SK-N-SH (cell line): ENCODE measurements around the gene PCNX4. TPM values are rescaled to one million over a fixed set of nuclear protein-coding genes. Genes with fewer than 3 reads are reported as not detected.

Experiments used
- CTCF ChIA-PET: fragments of 300-600, 350-600 bp; formaldehyde crosslinking; extraction: SDS; loops from one replicate; lab custom pipeline; 2021; lab: Yijun Ruan, JAX
- POLR2A ChIA-PET: fragments of 350-600 bp; sonication (Branson Sonifier 250); formaldehyde crosslinking; extraction: SDS; loops from one replicate; lab custom pipeline; 2020; ENCODE audit warnings: antibody characterized with exemption, inconsistent platforms; lab: Yijun Ruan, JAX
- DNase-seq: peaks from one replicate; pipeline ENCODE4 v3.0.0; 2012
- H2AFZ ChIP-seq: fragments of 200-600 bp; sonication (generic); 2 replicates; pipeline ENCODE4 v1.8.1; 2016; ENCODE audit warnings: antibody characterized with exemption, mild to moderate bottlenecking, low read depth
- H3F3A ChIP-seq: fragments of 200-600 bp; sonication (generic); replicated peaks from 2 replicates; pipeline ENCODE3; 2016; ENCODE audit warnings: antibody characterized with exemption, mild to moderate bottlenecking; ENCODE audit not compliant: insufficient read depth
- H3K27ac ChIP-seq, 2 experiments: fragments of 200-500 bp in 1 of 2; fragments of 200-600 bp in 1 of 2; sonication (Bioruptor generic) in 1 of 2; sonication (generic), shearing (Covaris generic) in 1 of 2; 2 replicates each; pipeline versions ENCODE4 v1.5.1 to v1.6.1; 2014 to 2016; ENCODE audit warnings: low read depth in 2 of 2, inconsistent platforms in 1 of 2, low read length in 1 of 2, mild to moderate bottlenecking in 1 of 2, mixed read lengths in 1 of 2
- H3K27me3 ChIP-seq: fragments of 200-600 bp; sonication (generic), shearing (Covaris generic); 2 replicates; pipeline ENCODE4 v1.6.1; 2016; ENCODE audit warnings: mixed run types; ENCODE audit not compliant: insufficient read depth
- H3K36me3 ChIP-seq, 2 experiments: fragments of 200-500 bp in 1 of 2; fragments of 200-600 bp in 1 of 2; sonication (Bioruptor generic) in 1 of 2; sonication (generic) in 1 of 2; replicated peaks in 1 of 2; 2 replicates each; pipeline versions ENCODE3 to v1.5.1; 2014 to 2016; ENCODE audit warnings: low read length in 1 of 2, mild to moderate bottlenecking in 1 of 2; ENCODE audit not compliant: insufficient read depth in 2 of 2, control insufficient read depth in 1 of 2
- H3K4me1 ChIP-seq, 2 experiments: fragments of 200-500 bp in 1 of 2; fragments of 200-600 bp in 1 of 2; sonication (Bioruptor generic) in 1 of 2; sonication (generic), shearing (Covaris generic) in 1 of 2; 2 replicates each; pipeline versions ENCODE4 v1.5.1 to v1.6.1; 2014 to 2016; ENCODE audit warnings: low read depth in 1 of 2, low read length in 1 of 2, mixed run types in 1 of 2; ENCODE audit not compliant: insufficient read depth in 2 of 2, control insufficient read depth in 1 of 2
- H3K4me2 ChIP-seq: fragments of 200-600 bp; sonication (generic), shearing (Covaris generic); 2 replicates; pipeline ENCODE4 v1.6.1; 2017; ENCODE audit warnings: mixed run types
- H3K4me3 ChIP-seq, 2 experiments: fragments of 200-500 bp in 1 of 2; fragments of 200-600 bp in 1 of 2; sonication (Bioruptor generic) in 1 of 2; sonication (generic), shearing (Covaris generic) in 1 of 2; 2 replicates each; pipeline versions ENCODE4 v1.5.1 to v1.8.1; 2014 to 2016; ENCODE audit warnings: low read depth in 2 of 2, inconsistent platforms in 1 of 2, low read length in 1 of 2, mild to moderate bottlenecking in 1 of 2, mixed read lengths in 1 of 2, moderate library complexity in 1 of 2
- H3K79me2 ChIP-seq: fragments of 200-600 bp; sonication (generic); 2 replicates; pipeline ENCODE4 v1.8.1; 2017; ENCODE audit warnings: mild to moderate bottlenecking; ENCODE audit not compliant: insufficient read depth
- H3K9ac ChIP-seq: fragments of 200-600 bp; sonication (generic); 2 replicates; pipeline ENCODE4 v1.6.1; 2017; ENCODE audit warnings: mixed run types
- H3K9me2 ChIP-seq: fragments of 200-600 bp; sonication (generic); 2 replicates; pipeline ENCODE4 v1.6.1; 2017; ENCODE audit warnings: mixed run types
- H3K9me3 ChIP-seq: fragments of 200-600 bp; sonication (generic); 2 replicates; pipeline ENCODE4 v1.6.1; 2017; ENCODE audit warnings: mixed run types, mild to moderate bottlenecking, moderate library complexity
- H4K20me1 ChIP-seq: fragments of 200-600 bp; sonication (generic); 2 replicates; pipeline ENCODE4 v1.6.1; 2017; ENCODE audit warnings: mild to moderate bottlenecking, mixed run types; ENCODE audit not compliant: insufficient read depth
- CTCF ChIP-seq: fragments of 200-600 bp; sonication (generic); IDR thresholded peaks from 2 replicates; pipeline ENCODE4 v1.6.1; 2017; ENCODE audit warnings: antibody characterized with exemption, mild to moderate bottlenecking, moderate library complexity
- ELF1 ChIP-seq: IDR thresholded peaks from 2 replicates; pipeline ENCODE4 v1.4.0; 2012
- FOSL2 ChIP-seq: IDR thresholded peaks from 2 replicates; pipeline ENCODE4 v1.4.0; 2012; ENCODE audit warnings: low read depth, mild to moderate bottlenecking, moderate library complexity, borderline replicate concordance
- FOXJ3 ChIP-seq: sonication (generic); formaldehyde crosslinking; IDR thresholded peaks from 2 replicates; pipeline ENCODE4 v1.5.1; 2020; ENCODE audit warnings: mild to moderate bottlenecking, missing genetic modification reagents
- FOXM1 ChIP-seq: IDR thresholded peaks from 2 replicates; pipeline ENCODE4 v1.4.0; 2012; ENCODE audit warnings: low read depth, mild to moderate bottlenecking
- GABPA ChIP-seq: IDR thresholded peaks from 2 replicates; pipeline ENCODE4 v1.4.0; 2012; ENCODE audit warnings: low read depth, mild to moderate bottlenecking
- NFIC ChIP-seq: IDR thresholded peaks from 2 replicates; pipeline ENCODE4 v1.4.0; 2012; ENCODE audit warnings: borderline replicate concordance
- RAD21 ChIP-seq: IDR thresholded peaks from 2 replicates; pipeline ENCODE4 v1.6.1; 2012; ENCODE audit warnings: mild to moderate bottlenecking, low read length
- REST ChIP-seq: IDR thresholded peaks from 2 replicates; pipeline ENCODE4 v1.6.1; 2012; ENCODE audit warnings: mild to moderate bottlenecking, low read depth, low read length, moderate library complexity
- RFX5 ChIP-seq: IDR thresholded peaks from 2 replicates; pipeline ENCODE4 v1.6.1; 2012; ENCODE audit warnings: mild to moderate bottlenecking, improper control_type of control experiment, low read length
- SIN3A ChIP-seq: IDR thresholded peaks from 2 replicates; pipeline ENCODE4 v1.6.1; 2012; ENCODE audit warnings: low read depth, mild to moderate bottlenecking, low read length, moderate library complexity, borderline replicate concordance
- SMC3 ChIP-seq: IDR thresholded peaks from 2 replicates; pipeline ENCODE4 v1.6.1; 2012; ENCODE audit warnings: low read depth, low read length, improper control_type of control experiment
- TAF1 ChIP-seq: IDR thresholded peaks from 2 replicates; pipeline ENCODE4 v1.6.1; 2012; ENCODE audit warnings: low read depth, mild to moderate bottlenecking, low read length, moderate library complexity, borderline replicate concordance
- TEAD4 ChIP-seq: IDR thresholded peaks from 2 replicates; pipeline ENCODE4 v1.4.0; 2012; ENCODE audit warnings: mild to moderate bottlenecking, borderline replicate concordance; ENCODE audit not compliant: insufficient read depth
- USF1 ChIP-seq: IDR thresholded peaks from 2 replicates; pipeline ENCODE4 v1.4.0; 2012; ENCODE audit warnings: low read depth, borderline replicate concordance
- YY1 ChIP-seq: IDR thresholded peaks from 2 replicates; pipeline ENCODE4 v1.4.0; 2012; ENCODE audit warnings: low read depth, mild to moderate bottlenecking
- ZBTB33 ChIP-seq: IDR thresholded peaks from 2 replicates; pipeline ENCODE4 v1.4.0; 2012; ENCODE audit warnings: low read depth, borderline replicate concordance
- WGBS: methylation state at CpG from one replicate; pipeline ENCODE4 v1.1.6; 2017; ENCODE audit warnings: low lambda C conversion rate; 5-methylcytosine and 5-hydroxymethylcytosine counted together
- polyA plus RNA-seq, 3 experiments: library from polyadenylated mRNA; depleted of rRNA; stranded (reverse); fragments of >200 nt; gene quantifications; 2 replicates each; pipeline ENCODE4 v1.2.3, GENCODE V29; 2012

The PCNX4 gene
- polyA plus RNA-seq, 1 of the 3 experiments (the other 2 are of a cell fraction) = 21.1 TPM

GRCh38 chr14:60169722-60170121 is 78.0 kb downstream of the PCNX4 start:
- WGBS = 86% methylated on average over 3 of the region's 3 CpGs
- H3K4me2 ChIP-seq = no peak overlapping the region
- H3K9ac ChIP-seq = no peak overlapping the region
- peaks cover 2% of the 10 kb centered on the region; the same call in 1 of the 2 replicates for H3K79me2 ChIP-seq
- no peaks in the 10 kb centered on the region for H3K27me3 ChIP-seq
- TF ChIP-seq TAF1 = no peak
- TF ChIP-seq CTCF = no peak
- no peak for TF ChIP-seq FOSL2
- no peak for TF ChIP-seq NFIC
- no peak for TF ChIP-seq USF1
- no peak for TF ChIP-seq YY1
- no peak for TF ChIP-seq FOXM1
- no peak for TF ChIP-seq SIN3A
- no peak for TF ChIP-seq GABPA
- H3K9me3 ChIP-seq = no peaks in the 10 kb centered on the region
- peaks cover 7% of the 10 kb centered on the region for H3F3A ChIP-seq
- no peak overlapping the region for H3K4me3 ChIP-seq
- no peak for DNase-seq
- H4K20me1 ChIP-seq = no peaks in the 10 kb centered on the region
- H3K4me1 ChIP-seq = peaks cover 6 to 7% of the 10 kb centered on the region in 2 experiments; a peak in 2 of 4 replicates
- H3K9me2 ChIP-seq = no peaks in the 10 kb centered on the region
- H3K27ac ChIP-seq = no peak overlapping the region
- POLR2A ChIA-PET = no interaction called here
- no peak overlapping the region for H2AFZ ChIP-seq
- CTCF ChIA-PET = interaction anchor here (0.6 to 7.0 kb wide), 2 partner anchors 9 to 13 kb away, joined by 3 to 50 read pairs; no protein-coding TSS in a partner anchor
- H3K36me3 ChIP-seq = no peaks in the 10 kb centered on the region

GRCh38 chr14:60170948-60171347 is 79.2 kb downstream of the PCNX4 start:
- ChIA-PET POLR2A (no interaction called here), CTCF (interaction anchor here (7.0 kb wide), 1 partner anchor 12 kb away, joined by 50 read pairs; no protein-coding TSS in a partner anchor)
- 85% methylated on average over 4 of the region's 4 CpGs for WGBS
- no peak for DNase-seq
- Histone ChIP-seq H3K27ac (no peak overlapping the region), H3K9me2 (no peaks in the 10 kb centered on the region), H3K27me3 (no peaks in the 10 kb centered on the region), H3K79me2 (no peaks in the 10 kb centered on the region), H3K36me3 (no peaks in the 10 kb centered on the region), H3K4me1 (peaks cover 3 to 4% of the 10 kb centered on the region in 2 experiments; a peak in 2 of 4 replicates), H2AFZ (no peak overlapping the region), H4K20me1 (no peaks in the 10 kb centered on the region), H3K4me2 (no peak overlapping the region), H3K9me3 (no peaks in the 10 kb centered on the region), H3F3A (peaks cover 1% of the 10 kb centered on the region), H3K9ac (no peak overlapping the region), H3K4me3 (no peak overlapping the region)
- TF ChIP-seq FOXJ3 (CRISPR knock-in tag) (no peak), TEAD4 (no peak), SMC3 (no peak), RAD21 (no peak), RFX5 (no peak), REST (no peak), ZBTB33 (no peak), YY1 (no peak), ELF1 (no peak)
